ENCODE results near the gene GALNT17.

GALNT17 gene

DNA sequence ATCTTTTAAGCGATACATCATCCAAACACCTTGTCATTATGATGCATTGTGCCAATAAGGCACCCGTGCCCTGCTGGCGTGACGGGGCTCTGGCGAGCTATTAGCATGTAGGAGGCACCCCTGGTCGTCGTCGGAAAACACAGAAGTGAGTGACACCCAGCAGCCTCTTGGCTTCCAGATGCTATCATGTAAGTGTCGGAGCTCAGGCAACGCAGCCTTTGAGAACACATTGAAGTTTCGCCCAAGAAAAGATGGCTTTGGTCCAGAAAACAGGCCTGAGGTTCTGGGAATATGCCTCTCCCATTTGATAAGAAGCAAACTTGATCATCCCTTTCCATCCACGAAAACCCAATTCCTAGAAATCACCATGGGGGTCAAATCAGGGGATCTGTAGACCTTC, 555.3 kb downstream of the GALNT17 start:
- no peak for TF ChIP-seq NFRKB (IDR thresholded peaks at IDR 0.05)
- no peak for TF ChIP-seq FOXA1 (IDR thresholded peaks at IDR 0.05)
- TF ChIP-seq SP1 (IDR thresholded peaks at IDR 0.05), result no peak
- no peak for TF ChIP-seq ARNT (IDR thresholded peaks at IDR 0.05)
- no peak for TF ChIP-seq BHLHE40 (IDR thresholded peaks at IDR 0.05; ENCODE audit: borderline replicate concordance)
- no peak for TF ChIP-seq ZNF384 (IDR thresholded peaks at IDR 0.05)
- TF ChIP-seq FOXM1 (IDR thresholded peaks at IDR 0.05; ENCODE audit: borderline replicate concordance), result no peak
- TF ChIP-seq, protein P1, sequence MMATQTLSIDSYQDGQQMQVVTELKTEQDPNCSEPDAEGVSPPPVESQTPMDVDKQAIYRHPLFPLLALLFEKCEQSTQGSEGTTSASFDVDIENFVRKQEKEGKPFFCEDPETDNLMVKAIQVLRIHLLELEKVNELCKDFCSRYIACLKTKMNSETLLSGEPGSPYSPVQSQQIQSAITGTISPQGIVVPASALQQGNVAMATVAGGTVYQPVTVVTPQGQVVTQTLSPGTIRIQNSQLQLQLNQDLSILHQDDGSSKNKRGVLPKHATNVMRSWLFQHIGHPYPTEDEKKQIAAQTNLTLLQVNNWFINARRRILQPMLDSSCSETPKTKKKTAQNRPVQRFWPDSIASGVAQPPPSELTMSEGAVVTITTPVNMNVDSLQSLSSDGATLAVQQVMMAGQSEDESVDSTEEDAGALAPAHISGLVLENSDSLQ (IDR thresholded peaks at IDR 0.05), result no peak
- no peak for TF ChIP-seq ELF4 (IDR thresholded peaks at IDR 0.05)
- TF ChIP-seq CTBP1 (IDR thresholded peaks at IDR 0.05; ENCODE audit: borderline replicate concordance), result no peak
- TF ChIP-seq TARDBP (IDR thresholded peaks at IDR 0.05), result no peak
- no peak for TF ChIP-seq HDGF (IDR thresholded peaks at IDR 0.05; ENCODE audit: borderline replicate concordance)
- no peak for TF ChIP-seq L3MBTL2 (conservative IDR thresholded peaks at IDR 0.05)
- no peak for TF ChIP-seq FOXK2 (IDR thresholded peaks at IDR 0.05)
- TF ChIP-seq LEF1 (IDR thresholded peaks at IDR 0.05; ENCODE audit: borderline replicate concordance), result no peak
- no peak for TF ChIP-seq SUZ12 (IDR thresholded peaks at IDR 0.05)

DNA sequence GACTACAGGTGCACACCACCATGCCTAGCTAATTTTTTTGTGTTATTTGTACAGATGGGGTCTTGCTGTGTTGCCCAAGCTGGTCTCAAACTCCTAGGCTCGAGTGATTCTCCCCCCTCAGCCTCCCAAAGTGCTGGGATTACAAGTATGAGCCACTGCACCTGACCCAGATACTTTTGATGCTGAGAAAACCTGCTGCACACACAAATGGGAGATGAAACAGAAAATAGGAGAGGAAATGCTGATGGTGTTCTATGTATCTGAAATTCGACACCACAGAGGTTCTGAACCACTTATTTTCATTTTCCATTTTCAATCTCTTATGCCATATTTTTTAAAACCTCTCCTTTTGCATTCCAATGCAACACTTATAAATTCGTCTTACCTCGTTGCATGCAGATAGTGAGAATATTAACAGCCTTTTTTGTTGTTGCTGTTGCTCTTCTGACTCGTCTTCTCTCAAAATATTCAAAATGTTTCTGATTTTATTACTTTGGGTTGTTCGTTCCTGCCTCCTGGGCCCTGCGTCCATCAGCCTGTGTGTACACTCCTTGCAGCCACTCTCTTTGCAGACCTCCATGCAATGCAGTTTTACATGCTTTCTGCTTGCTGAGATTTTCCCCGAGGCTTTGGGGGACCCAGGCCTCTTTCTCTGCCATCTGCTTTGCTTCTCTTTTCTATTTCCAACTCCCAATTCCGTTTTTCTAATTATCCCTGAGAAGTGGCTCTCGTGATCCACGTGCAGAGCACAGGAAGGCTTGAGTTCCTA, 556.1 kb downstream of the GALNT17 start:
- DNase-seq (ENCODE audit: extremely low spot score), result no peak
- CTCF ChIA-PET, result no interaction called here
- POLR2A ChIA-PET, result no interaction called here
- TF ChIP-seq NFRKB (IDR thresholded peaks at IDR 0.05) (no peak), ARNT (IDR thresholded peaks at IDR 0.05) (no peak), TARDBP (IDR thresholded peaks at IDR 0.05) (no peak), HDGF (IDR thresholded peaks at IDR 0.05; ENCODE audit: borderline replicate concordance) (no peak), FOXA1 (IDR thresholded peaks at IDR 0.05) (no peak), FOXK2 (IDR thresholded peaks at IDR 0.05) (no peak), L3MBTL2 (conservative IDR thresholded peaks at IDR 0.05) (no peak), ELF4 (IDR thresholded peaks at IDR 0.05) (no peak), SP1 (IDR thresholded peaks at IDR 0.05) (no peak), BHLHE40 (IDR thresholded peaks at IDR 0.05; ENCODE audit: borderline replicate concordance) (no peak), SUZ12 (IDR thresholded peaks at IDR 0.05) (no peak), FOXM1 (IDR thresholded peaks at IDR 0.05; ENCODE audit: borderline replicate concordance) (no peak)

More for the DNA sequence above, 555.3 kb downstream of the GALNT17 start:
- CTCF ChIA-PET, result no interaction called here
- POLR2A ChIA-PET, result no interaction called here
- no peak for DNase-seq (ENCODE audit: extremely low spot score)

DNA sequence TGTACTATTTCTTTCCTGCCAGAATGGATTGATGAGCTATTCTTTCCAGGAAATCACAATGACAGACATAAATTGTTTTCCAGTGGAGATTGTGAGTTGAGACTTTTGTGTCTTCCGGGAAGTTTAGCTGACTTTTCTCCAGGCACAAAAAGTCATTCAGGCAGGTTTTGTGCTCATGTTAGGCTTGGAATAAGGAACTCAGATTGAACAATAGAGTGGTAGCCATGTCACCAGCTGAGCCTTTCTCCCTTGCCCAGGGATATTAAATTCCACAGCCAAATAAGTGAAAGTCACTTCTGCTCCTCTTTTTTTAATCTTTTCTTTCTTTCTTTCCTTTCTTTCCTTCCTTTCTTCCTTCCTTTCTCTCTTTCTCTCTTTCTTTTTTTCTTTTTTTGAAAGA, 559.6 kb downstream of the GALNT17 start:
- CTCF ChIA-PET, result interaction anchor here (1.3 kb wide), 1 partner anchor 8 kb away, joined by 3 read pairs; no protein-coding TSS in a partner anchor
- no peak for DNase-seq (ENCODE audit: extremely low spot score)
- POLR2A ChIA-PET, result no interaction called here
- TF ChIP-seq CTBP1 (IDR thresholded peaks at IDR 0.05; ENCODE audit: borderline replicate concordance) (no peak), HDGF (IDR thresholded peaks at IDR 0.05; ENCODE audit: borderline replicate concordance) (no peak), LEF1 (IDR thresholded peaks at IDR 0.05; ENCODE audit: borderline replicate concordance) (no peak), BHLHE40 (IDR thresholded peaks at IDR 0.05; ENCODE audit: borderline replicate concordance) (no peak), FOXM1 (IDR thresholded peaks at IDR 0.05; ENCODE audit: borderline replicate concordance) (no peak), NFRKB (IDR thresholded peaks at IDR 0.05) (no peak)

DNA sequence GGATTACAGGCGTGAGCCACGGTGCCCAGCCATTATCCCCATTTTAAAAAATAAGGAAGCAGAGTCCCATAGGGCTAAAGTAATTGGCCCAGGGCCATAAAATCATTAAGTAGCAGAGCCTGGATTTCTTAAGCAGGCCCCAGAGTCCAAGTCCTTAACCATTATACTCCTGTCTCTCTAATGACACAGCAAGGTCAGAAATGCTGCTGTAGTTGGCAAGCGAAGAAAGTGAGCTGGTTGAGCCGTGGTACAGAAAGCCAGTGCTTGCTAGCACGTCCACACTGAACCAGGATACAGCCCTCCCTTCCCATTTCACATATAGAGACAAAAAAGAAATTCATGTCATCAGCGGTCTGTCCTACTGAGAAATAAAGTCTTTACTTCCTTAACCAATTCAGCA, 562.7 kb downstream of the GALNT17 start:
- POLR2A ChIA-PET, result no interaction called here
- CTCF ChIA-PET, result no interaction called here
- DNase-seq (ENCODE audit: extremely low spot score), result no peak
- TF ChIP-seq FOXA1 (IDR thresholded peaks at IDR 0.05) (no peak), TARDBP (IDR thresholded peaks at IDR 0.05) (no peak), FOXM1 (IDR thresholded peaks at IDR 0.05; ENCODE audit: borderline replicate concordance) (no peak), SP1 (IDR thresholded peaks at IDR 0.05) (no peak), L3MBTL2 (conservative IDR thresholded peaks at IDR 0.05) (no peak), BHLHE40 (IDR thresholded peaks at IDR 0.05; ENCODE audit: borderline replicate concordance) (no peak), NFRKB (IDR thresholded peaks at IDR 0.05) (no peak)
- TF ChIP-seq, protein P1 (IDR thresholded peaks at IDR 0.05), result no peak

DNA sequence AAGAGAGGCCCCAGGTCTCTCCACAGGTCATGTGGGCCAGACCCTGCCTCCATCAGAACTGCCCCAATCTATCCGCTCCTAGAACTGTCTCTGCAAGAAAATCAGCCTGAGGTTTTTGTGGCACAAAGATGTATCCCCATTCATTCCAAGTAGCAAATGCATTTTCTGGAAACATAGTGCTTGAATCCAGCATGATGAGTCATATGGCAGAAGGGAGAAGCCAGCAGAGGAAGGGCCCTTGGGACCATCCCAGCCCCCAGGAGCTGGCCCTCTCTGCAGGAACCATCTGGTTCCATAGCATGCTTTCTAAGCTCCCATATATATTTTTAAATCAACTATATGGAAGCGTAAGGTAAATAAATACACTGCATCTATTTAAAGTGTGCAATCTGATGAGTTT, 563.2 kb downstream of the GALNT17 start:
- POLR2A ChIA-PET, result no interaction called here
- DNase-seq (ENCODE audit: extremely low spot score), result no peak
- CTCF ChIA-PET, result no interaction called here
- no peak for TF ChIP-seq FOXK2 (IDR thresholded peaks at IDR 0.05)

DNA sequence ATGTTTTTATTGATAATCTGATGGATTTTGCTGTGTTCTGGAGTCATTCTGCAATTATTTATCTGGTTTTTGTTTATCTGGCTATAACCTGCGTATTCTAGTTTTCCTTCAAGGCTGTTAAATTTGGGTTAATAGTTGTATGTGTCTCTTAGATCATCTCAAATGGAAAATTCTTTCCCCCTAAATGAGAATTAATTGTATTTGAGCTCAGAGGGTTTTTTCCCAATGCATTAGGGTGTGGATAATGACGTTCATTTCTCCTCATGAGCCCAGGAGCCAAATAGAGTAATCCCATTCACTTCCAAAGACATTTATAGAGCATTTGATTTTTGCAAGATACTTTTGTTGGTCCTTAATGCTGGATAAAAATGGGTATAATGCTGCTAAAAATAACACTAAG, 564.6 kb downstream of the GALNT17 start:
- TF ChIP-seq SP1 (IDR thresholded peaks at IDR 0.05) (no peak), LEF1 (IDR thresholded peaks at IDR 0.05; ENCODE audit: borderline replicate concordance) (no peak), TARDBP (IDR thresholded peaks at IDR 0.05) (no peak), SUZ12 (IDR thresholded peaks at IDR 0.05) (no peak)
- TF ChIP-seq, protein P1 (IDR thresholded peaks at IDR 0.05), result no peak
- no peak for DNase-seq (ENCODE audit: extremely low spot score)
- CTCF ChIA-PET, result no interaction called here
- POLR2A ChIA-PET, result no interaction called here

DNA sequence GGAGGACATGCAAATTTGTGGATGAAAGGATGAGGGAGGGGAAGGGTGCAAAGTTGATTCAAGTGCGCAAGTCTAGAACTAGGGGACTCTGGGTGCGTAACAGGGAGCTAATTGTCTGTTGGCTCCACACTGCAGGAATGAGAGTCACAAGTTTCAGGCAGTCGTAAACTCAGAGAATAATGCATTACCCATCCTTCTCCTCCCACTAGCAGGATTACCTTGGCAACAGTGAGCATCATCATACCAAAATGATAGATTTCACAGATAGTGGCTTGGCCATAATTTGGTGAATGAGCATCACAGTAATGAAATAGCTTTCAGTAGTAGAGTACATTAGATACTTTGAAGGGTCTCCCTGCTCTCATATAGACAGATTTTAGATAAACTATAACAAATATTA, 565.5 kb downstream of the GALNT17 start:
- TF ChIP-seq SP1 (IDR thresholded peaks at IDR 0.05) (no peak), ARNT (IDR thresholded peaks at IDR 0.05) (no peak), HDGF (IDR thresholded peaks at IDR 0.05; ENCODE audit: borderline replicate concordance) (no peak), SUZ12 (IDR thresholded peaks at IDR 0.05) (no peak), NFRKB (IDR thresholded peaks at IDR 0.05) (no peak), FOXM1 (IDR thresholded peaks at IDR 0.05; ENCODE audit: borderline replicate concordance) (no peak), ZNF384 (IDR thresholded peaks at IDR 0.05) (no peak), TARDBP (IDR thresholded peaks at IDR 0.05) (no peak), FOXA1 (IDR thresholded peaks at IDR 0.05) (no peak), L3MBTL2 (conservative IDR thresholded peaks at IDR 0.05) (no peak), LEF1 (IDR thresholded peaks at IDR 0.05; ENCODE audit: borderline replicate concordance) (no peak), ELF4 (IDR thresholded peaks at IDR 0.05) (no peak), BHLHE40 (IDR thresholded peaks at IDR 0.05; ENCODE audit: borderline replicate concordance) (no peak), FOXK2 (IDR thresholded peaks at IDR 0.05) (no peak), CTBP1 (IDR thresholded peaks at IDR 0.05; ENCODE audit: borderline replicate concordance) (no peak)
- TF ChIP-seq, protein P1 (IDR thresholded peaks at IDR 0.05), result no peak
- POLR2A ChIA-PET, result no interaction called here
- CTCF ChIA-PET, result no interaction called here
- no peak for DNase-seq (ENCODE audit: extremely low spot score)
